Parathyroid adenoma (tissue), 2 donors: Measurements from ENCODE around the gene IQCF5.

Experiments used
- H2AFZ ChIP-seq: fragments of 300-600 bp; sonication (generic); one replicate; pipeline ENCODE4 v1.7.0; 2017; ENCODE audit warnings: antibody characterized with exemption, mild to moderate bottlenecking
- H3K27ac ChIP-seq: fragments of 300-600 bp; sonication (generic); one replicate; pipeline ENCODE4 v1.7.0; 2017
- H3K27me3 ChIP-seq: fragments of 300-600 bp; sonication (generic); one replicate; pipeline ENCODE4 v1.7.0; 2017; ENCODE audit warnings: low read length; ENCODE audit not compliant: control insufficient read depth, insufficient read depth
- H3K36me3 ChIP-seq: fragments of 300-600 bp; sonication (generic); one replicate; pipeline ENCODE4 v1.7.0; 2017; ENCODE audit warnings: low read length; ENCODE audit not compliant: control insufficient read depth, insufficient read depth
- H3K4me1 ChIP-seq: fragments of 300-600 bp; sonication (generic); one replicate; pipeline ENCODE4 v1.7.0; 2017; ENCODE audit warnings: control low read depth
- H3K4me2 ChIP-seq: fragments of 300-600 bp; sonication (generic); one replicate; pipeline ENCODE4 v1.7.0; 2017; ENCODE audit warnings: low read length
- H3K4me3 ChIP-seq: fragments of 300-600 bp; sonication (generic); one replicate; pipeline ENCODE4 v1.7.0; 2017; ENCODE audit warnings: low read depth, low read length
- H3K79me2 ChIP-seq: fragments of 300-600 bp; sonication (generic); one replicate; pipeline ENCODE4 v1.7.0; 2017; ENCODE audit warnings: control low read depth
- H3K9ac ChIP-seq: fragments of 300-600 bp; sonication (generic); one replicate; pipeline ENCODE4 v1.7.0; 2017; ENCODE audit warnings: mild to moderate bottlenecking
- H3K9me3 ChIP-seq: fragments of 300-600 bp; sonication (generic); one replicate; pipeline ENCODE4 v1.7.0; 2017; ENCODE audit warnings: low read length; ENCODE audit not compliant: control insufficient read depth
- CTCF ChIP-seq: fragments of 300-600 bp; sonication (generic); IDR thresholded peaks from one replicate; pipeline ENCODE4 v1.7.0; 2017; ENCODE audit warnings: antibody characterized with exemption, mild to moderate bottlenecking
- donor health status: primary hyperparathyroidism.

Gene IQCF5

GRCh38 chr3:51845129-51845528 lies 30.3 kb downstream of the IQCF5 start:
- H3K4me2 ChIP-seq: no peak overlapping the region
- no peak for TF ChIP-seq CTCF
- H3K27me3 ChIP-seq: no peaks in the 10 kb centered on the region
- no peak overlapping the region for H3K27ac ChIP-seq
- no peak overlapping the region for H3K4me3 ChIP-seq
- no peak overlapping the region for H2AFZ ChIP-seq
- no peaks in the 10 kb centered on the region for H3K36me3 ChIP-seq
- no peaks in the 10 kb centered on the region for H3K79me2 ChIP-seq
- H3K4me1 ChIP-seq: no peaks in the 10 kb centered on the region
- no peaks in the 10 kb centered on the region for H3K9me3 ChIP-seq
- H3K9ac ChIP-seq: no peak overlapping the region

GRCh38 chr3:51836606-51837005 lies 38.8 kb downstream of the IQCF5 start:
- H3K36me3 ChIP-seq: no peaks in the 10 kb centered on the region
- H3K27ac ChIP-seq: no peak overlapping the region
- no peak overlapping the region for H2AFZ ChIP-seq
- H3K27me3 ChIP-seq: no peaks in the 10 kb centered on the region
- no peaks in the 10 kb centered on the region for H3K79me2 ChIP-seq
- TF ChIP-seq CTCF: no peak
- no peak overlapping the region for H3K9ac ChIP-seq
- no peak overlapping the region for H3K4me3 ChIP-seq
- H3K4me1 ChIP-seq: no peaks in the 10 kb centered on the region
- H3K4me2 ChIP-seq: no peak overlapping the region
- H3K9me3 ChIP-seq: no peaks in the 10 kb centered on the region

- Histone ChIP-seq H3K4me3 (no peak overlapping the region), H3K27me3 (no peaks in the 10 kb centered on the region), H3K4me1 (no peaks in the 10 kb centered on the region), H3K9ac (no peak overlapping the region), H3K27ac (no peak overlapping the region), H3K4me2 (no peak overlapping the region), H3K9me3 (no peaks in the 10 kb centered on the region), H3K79me2 (no peaks in the 10 kb centered on the region), H2AFZ (no peak overlapping the region), H3K36me3 (no peaks in the 10 kb centered on the region)
- TF ChIP-seq CTCF: no peak
Measured at GRCh38 chr3:51830836-51831385, 44.5 kb downstream of the IQCF5 start.

- Histone ChIP-seq H3K9ac (no peak overlapping the region), H3K27ac (no peak overlapping the region), H3K27me3 (no peaks in the 10 kb centered on the region), H3K4me3 (no peak overlapping the region), H3K79me2 (no peaks in the 10 kb centered on the region), H2AFZ (no peak overlapping the region), H3K4me2 (no peak overlapping the region), H3K9me3 (no peaks in the 10 kb centered on the region), H3K36me3 (no peaks in the 10 kb centered on the region), H3K4me1 (no peaks in the 10 kb centered on the region)
- TF ChIP-seq CTCF: no peak
Measured at GRCh38 chr3:51830345-51830744, 45.1 kb downstream of the IQCF5 start.

GRCh38 chr3:51828297-51828696 lies 47.1 kb downstream of the IQCF5 start:
- Histone ChIP-seq H3K9ac (no peak overlapping the region), H3K27ac (no peak overlapping the region), H3K4me3 (no peak overlapping the region), H3K27me3 (no peaks in the 10 kb centered on the region), H3K4me2 (no peak overlapping the region), H3K4me1 (no peaks in the 10 kb centered on the region), H3K79me2 (no peaks in the 10 kb centered on the region), H2AFZ (no peak overlapping the region), H3K9me3 (no peaks in the 10 kb centered on the region), H3K36me3 (no peaks in the 10 kb centered on the region)
- no peak for TF ChIP-seq CTCF
